H1 (cell line): ENCODE results near the gene XPNPEP3. TPM values are rescaled to one million over a fixed set of nuclear protein-coding genes. Genes with fewer than 3 reads are reported as not detected.

ENCODE experiments used
- CTCF ChIA-PET: fragments of 300-600 bp; sonication (Branson Sonifier 250); formaldehyde crosslinking; loops from one replicate; lab custom pipeline; 2021; ENCODE audit not compliant: partially characterized antibody; lab: Charles Lee
- POLR2A ChIA-PET: fragments of 300-600 bp; sonication (Branson Sonifier 250); formaldehyde crosslinking; loops from one replicate; lab custom pipeline; 2021; ENCODE audit warnings: inconsistent platforms; ENCODE audit not compliant: partially characterized antibody; lab: Charles Lee
- DNase-seq, 2 experiments: peaks; one replicate each; pipeline versions ENCODE4 v3.0.0 to v3.0.0-alpha.2; 2010 to 2022; ENCODE audit warnings: low spot score in 2 of 2, low read depth in 1 of 2, mixed read lengths in 1 of 2
- FAIRE-seq: peaks from 2 replicates; lab custom pipeline; 2011; peaks lifted over from hg19 to GRCh38; lab: Jason Lieb, UNC
- H2AFZ ChIP-seq: 2 replicates; pipeline ENCODE4 v1.8.1; 2012; ENCODE audit warnings: low read length, inconsistent platforms
- H2AK5ac ChIP-seq: 2 replicates; pipeline ENCODE4 v1.6.1; 2013; ENCODE audit warnings: low read depth, low read length
- H2BK120ac ChIP-seq: replicated peaks from 2 replicates; pipeline ENCODE3; 2013; ENCODE audit warnings: low read depth, low read length, inconsistent platforms
- H2BK12ac ChIP-seq: 2 replicates; pipeline ENCODE4 v1.6.1; 2013; ENCODE audit warnings: low read depth, low read length
- H2BK15ac ChIP-seq: 2 replicates; pipeline ENCODE4 v1.6.1; 2013; ENCODE audit warnings: low read length
- H2BK20ac ChIP-seq: 2 replicates; pipeline ENCODE4 v1.6.1; 2013; ENCODE audit warnings: low read length
- H2BK5ac ChIP-seq: 2 replicates; pipeline ENCODE4 v1.6.1; 2013; ENCODE audit warnings: low read depth, low read length
- H3K14ac ChIP-seq: 2 replicates; pipeline ENCODE4 v1.6.1; 2013; ENCODE audit warnings: inconsistent platforms; ENCODE audit not compliant: insufficient read length
- H3K18ac ChIP-seq: 2 replicates; pipeline ENCODE4 v1.6.1; 2013; ENCODE audit warnings: low read length; ENCODE audit errors: extremely low read depth
- H3K23ac ChIP-seq: 2 replicates; pipeline ENCODE4 v1.6.1; 2013; ENCODE audit warnings: inconsistent platforms; ENCODE audit not compliant: insufficient read length
- H3K23me2 ChIP-seq: 2 replicates; pipeline ENCODE4 v1.6.1; 2013; ENCODE audit warnings: low read depth, low read length
- H3K27ac ChIP-seq: 2 replicates; pipeline ENCODE4 v1.6.1; 2011; ENCODE audit warnings: low read depth, low read length, inconsistent platforms
- H3K27me3 ChIP-seq, 4 experiments: replicated peaks in 1 of 4; 1 replicate in 1 of 4; 2 replicates in 3 of 4; pipeline versions ENCODE4 v1.6.1 to v1.8.1; 2011 to 2013; ENCODE audit warnings: low read length in 3 of 4, mild to moderate bottlenecking in 3 of 4, inconsistent platforms in 2 of 4, mixed read lengths in 2 of 4, moderate library complexity in 1 of 4; ENCODE audit not compliant: control insufficient read depth in 3 of 4, insufficient read depth in 3 of 4; ENCODE audit errors: extremely low read depth in 1 of 4
- H3K36me3 ChIP-seq, 4 experiments: 2 replicates each; pipeline versions ENCODE4 v1.6.1 to v1.8.1; 2011 to 2013; ENCODE audit warnings: mild to moderate bottlenecking in 4 of 4, low read length in 3 of 4, moderate library complexity in 2 of 4, control low read depth in 1 of 4, inconsistent platforms in 1 of 4; ENCODE audit not compliant: insufficient read depth in 4 of 4, control insufficient read depth in 2 of 4
- H3K4ac ChIP-seq: replicated peaks from 2 replicates; pipeline ENCODE3; 2013; ENCODE audit warnings: low read length, low read depth, mixed read lengths, inconsistent platforms; ENCODE audit not compliant: insufficient read length
- H3K4me1 ChIP-seq, 4 experiments: replicated peaks in 1 of 4; 1 replicate in 1 of 4; 2 replicates in 3 of 4; pipeline versions ENCODE4 v1.6.1 to v1.8.1; 2011 to 2013; ENCODE audit warnings: low read length in 3 of 4, inconsistent platforms in 2 of 4, mixed read lengths in 1 of 4; ENCODE audit not compliant: insufficient read depth in 4 of 4, control insufficient read depth in 3 of 4
- H3K4me2 ChIP-seq, 2 experiments: 2 replicates each; pipeline versions ENCODE4 v1.6.1 to v1.8.1; 2011 to 2013; ENCODE audit warnings: low read depth in 2 of 2, low read length in 2 of 2, control low read depth in 1 of 2, inconsistent platforms in 1 of 2, mild to moderate bottlenecking in 1 of 2; ENCODE audit not compliant: insufficient read depth in 1 of 2
- H3K4me3 ChIP-seq, 4 experiments: fragments of 200-600, 300-600 bp in 1 of 4; sonication (generic), shearing (Covaris generic), sonication (Bioruptor Twin) in 1 of 4; 2 replicates each; pipeline versions ENCODE4 v1.5.1 to v1.8.1; 2011 to 2016; ENCODE audit warnings: low read length in 4 of 4, low read depth in 3 of 4, control low read depth in 2 of 4, inconsistent platforms in 2 of 4, mild to moderate bottlenecking in 2 of 4, mixed read lengths in 1 of 4, moderate library complexity in 1 of 4; ENCODE audit not compliant: insufficient read depth in 2 of 4; ENCODE audit errors: extremely low read depth in 1 of 4
- H3K56ac ChIP-seq: replicated peaks from 2 replicates; pipeline ENCODE3; 2013; ENCODE audit warnings: low read depth, mild to moderate bottlenecking, mixed read lengths, low read length, inconsistent platforms; ENCODE audit not compliant: insufficient read length
- H3K79me1 ChIP-seq: 2 replicates; pipeline ENCODE4 v1.6.1; 2013; ENCODE audit warnings: low read depth, low read length, control low read depth
- H3K79me2 ChIP-seq, 2 experiments: 2 replicates each; pipeline versions ENCODE4 v1.6.1 to v1.8.1; 2012 to 2013; ENCODE audit warnings: low read length in 2 of 2, mild to moderate bottlenecking in 2 of 2, inconsistent platforms in 1 of 2; ENCODE audit not compliant: insufficient read depth in 2 of 2, control insufficient read depth in 1 of 2
- H3K9ac ChIP-seq, 4 experiments: replicated peaks in 1 of 4; 1 replicate in 1 of 4; 2 replicates in 3 of 4; pipeline versions ENCODE4 v1.6.1 to v1.8.1; 2011 to 2013; ENCODE audit warnings: low read depth in 3 of 4, low read length in 3 of 4, control low read depth in 2 of 4, mild to moderate bottlenecking in 2 of 4, moderate library complexity in 2 of 4, inconsistent platforms in 1 of 4; ENCODE audit errors: extremely low read depth in 1 of 4
- H3K9me3 ChIP-seq, 2 experiments: 2 replicates each; pipeline versions ENCODE4 v1.6.1 to v1.8.1; 2012 to 2013; ENCODE audit warnings: mild to moderate bottlenecking in 2 of 2, moderate library complexity in 2 of 2, control low read depth in 1 of 2, inconsistent platforms in 1 of 2, low read depth in 1 of 2, low read length in 1 of 2, mixed read lengths in 1 of 2; ENCODE audit not compliant: insufficient read depth in 2 of 2
- H4K20me1 ChIP-seq, 2 experiments: replicated peaks in 1 of 2; 2 replicates each; pipeline versions ENCODE3 to v1.8.1; 2011 to 2013; ENCODE audit warnings: inconsistent platforms in 2 of 2, low read length in 2 of 2, mild to moderate bottlenecking in 1 of 2; ENCODE audit not compliant: insufficient read depth in 2 of 2, control insufficient read depth in 1 of 2
- H4K5ac ChIP-seq: 2 replicates; pipeline ENCODE4 v1.6.1; 2013; ENCODE audit warnings: low read length, low read depth, mixed read lengths, inconsistent platforms; ENCODE audit not compliant: insufficient read length
- H4K8ac ChIP-seq: 2 replicates; pipeline ENCODE4 v1.8.0; 2013; ENCODE audit warnings: mild to moderate bottlenecking, moderate library complexity, low read length, inconsistent platforms; ENCODE audit not compliant: insufficient read depth; ENCODE audit errors: extremely low read depth
- H4K91ac ChIP-seq: replicated peaks from 2 replicates; pipeline ENCODE3; 2013; ENCODE audit warnings: low read length, mixed read lengths, inconsistent platforms; ENCODE audit not compliant: insufficient read length
- ASH2L ChIP-seq: fragments of 200-600, 300-600 bp; sonication (generic); IDR thresholded peaks from one replicate; pipeline ENCODE4 v1.7.1; 2017; ENCODE audit warnings: low read length
- CEBPB ChIP-seq: IDR thresholded peaks from 2 replicates; pipeline ENCODE4 v1.6.1; 2012; ENCODE audit warnings: low read depth, low read length
- EZH2 ChIP-seq: fragments of 200-600 bp; sonication (generic); IDR thresholded peaks from 2 replicates; pipeline ENCODE4 v1.7.1; 2012; ENCODE audit warnings: low read depth, mild to moderate bottlenecking, moderate library complexity, low read length, inconsistent platforms; ENCODE audit not compliant: severe bottlenecking
- GTF2F1 ChIP-seq: IDR thresholded peaks from 2 replicates; pipeline ENCODE4 v1.6.1; 2012; ENCODE audit warnings: low read depth, low read length, improper control_type of control experiment, borderline replicate concordance
- HDAC2 ChIP-seq, 2 experiments: fragments of 300-600 bp in 1 of 2; sonication (generic) in 1 of 2; IDR thresholded peaks; 2 replicates each; pipeline ENCODE4 v1.6.1; 2011 to 2012; ENCODE audit warnings: low read depth in 2 of 2, low read length in 2 of 2, mild to moderate bottlenecking in 2 of 2, moderate library complexity in 2 of 2, borderline replicate concordance in 1 of 2, inconsistent platforms in 1 of 2
- JUN ChIP-seq: IDR thresholded peaks from 2 replicates; pipeline ENCODE4 v1.6.1; 2011; ENCODE audit warnings: low read depth, mild to moderate bottlenecking, improper control_type of control experiment, low read length
- MAFK ChIP-seq: IDR thresholded peaks from 2 replicates; pipeline ENCODE4 v1.6.1; 2012; ENCODE audit warnings: low read depth, mild to moderate bottlenecking, improper control_type of control experiment, low read length
- POLR2A ChIP-seq, 2 experiments: IDR thresholded peaks; 1 replicate in 1 of 2; 2 replicates in 1 of 2; pipeline ENCODE4 v1.6.1; 2011; ENCODE audit warnings: low read depth in 2 of 2, low read length in 2 of 2, mild to moderate bottlenecking in 2 of 2; ENCODE audit errors: control extremely low read depth in 1 of 2
- RAD21 ChIP-seq, 2 experiments: IDR thresholded peaks in 1 of 2; conservative IDR thresholded peaks in 1 of 2; 2 replicates each; pipeline ENCODE4 v1.6.1; 2011; ENCODE audit warnings: low read depth in 2 of 2, low read length in 2 of 2, improper control_type of control experiment in 1 of 2, inconsistent platforms in 1 of 2, mild to moderate bottlenecking in 1 of 2, moderate library complexity in 1 of 2
- RXRA ChIP-seq: IDR thresholded peaks from 2 replicates; pipeline ENCODE4 v1.6.1; 2011; ENCODE audit warnings: low read depth, mild to moderate bottlenecking, low read length, moderate library complexity; ENCODE audit not compliant: insufficient read depth
- SRF ChIP-seq: IDR thresholded peaks from 2 replicates; pipeline ENCODE4 v1.6.1; 2011; ENCODE audit warnings: mild to moderate bottlenecking, low read depth, low read length, moderate library complexity
- TAF1 ChIP-seq: IDR thresholded peaks from 2 replicates; pipeline ENCODE4 v1.6.1; 2011; ENCODE audit warnings: mild to moderate bottlenecking, low read depth, low read length
- ZNF274 ChIP-seq: IDR thresholded peaks from 2 replicates; pipeline ENCODE4 v1.7.0; 2012; ENCODE audit warnings: low read length, borderline replicate concordance; ENCODE audit errors: extremely low read depth
- WGBS, 2 experiments: shearing (Covaris generic) in 1 of 2; methylation state at CpG; one replicate each; pipeline versions ENCODE4 v1.1.6 to v1.1.7; 2013 to 2015; ENCODE audit warnings: low lambda C conversion rate in 2 of 2, mixed read lengths in 2 of 2, inconsistent platforms in 1 of 2, low coverage in 1 of 2, missing lambda C conversion rate in 1 of 2; ENCODE audit not compliant: insufficient replicate concordance in 2 of 2, insufficient coverage in 1 of 2, insufficient read length in 1 of 2; ENCODE audit errors: extremely low coverage in 1 of 2, missing lambda C conversion rate in 1 of 2; 5-methylcytosine and 5-hydroxymethylcytosine counted together
- polyA plus RNA-seq, 7 experiments: library from polyadenylated mRNA; depleted of rRNA in 3 of 7; stranded (reverse) in 5 of 7; unstranded in 2 of 7; fragments of >200 nt in 5 of 7; fragments of 200-250 nt in 2 of 7; gene quantifications; 1 replicate in 5 of 7; 2 replicates in 1 of 7; 4 replicates in 1 of 7; pipeline versions ENCODE4 v1.2.1 to v1.2.3, GENCODE V29; 2011 to 2013; ENCODE audit warnings: missing spikeins in 2 of 7, mixed read lengths in 2 of 7
- total RNA-seq: library from RNA; stranded (reverse); fragmentation: NEBNext Ultra II Directional; extraction: Animal tissue kit (Norgen Biotek cat#: 25700); gene quantifications from 2 replicates; pipeline ENCODE4 v1.2.1, GENCODE V29; 2021
- TF ChIP-seq, protein P1 (sequence below): IDR thresholded peaks from 2 replicates; pipeline ENCODE4 v1.6.1; 2011; ENCODE audit warnings: low read depth, mild to moderate bottlenecking, low read length; ENCODE audit not compliant: insufficient read depth

The XPNPEP3 gene
- total and polyA plus RNA-seq, 2 of the 8 experiments (the other 6 are each of a cell fraction or from before 2014, with no cell fraction given) = 25.8 to 29.2 TPM

DNA sequence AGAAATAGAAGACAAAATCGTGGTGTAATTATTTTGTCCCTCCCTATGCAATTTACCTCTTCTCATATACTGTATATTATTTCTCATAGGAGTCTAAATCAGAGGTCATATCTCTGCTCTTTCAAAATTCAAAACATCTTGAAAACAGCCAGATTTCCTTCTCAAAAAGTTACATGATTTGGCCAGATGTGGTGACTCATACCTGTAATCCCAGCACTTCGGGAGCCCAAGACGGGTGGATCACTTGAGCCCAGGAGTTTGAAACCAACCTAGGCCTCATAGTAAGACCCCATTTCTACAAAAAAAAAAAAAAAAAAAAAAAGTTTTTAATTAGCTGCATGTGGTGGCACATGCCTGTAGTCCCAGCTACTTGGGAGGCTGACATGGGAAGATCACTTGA, 33.9 kb downstream of the XPNPEP3 start:
- Histone ChIP-seq H3K23ac (no peak overlapping the region), H2BK15ac (no peak overlapping the region), H2AFZ (no peak overlapping the region), H3K14ac (no peak overlapping the region), H3K4me3 (no peak overlapping the region), H3K56ac (no peak overlapping the region), H3K79me1 (no peaks in the 10 kb centered on the region), H3K79me2 (no peaks in the 10 kb centered on the region), H4K20me1 (peaks cover 0 to 2% of the 10 kb centered on the region in 2 experiments), H3K27me3 (no peaks in the 10 kb centered on the region), H3K4me2 (no peak overlapping the region), H2BK20ac (no peak overlapping the region), H3K18ac (no peak overlapping the region), H3K36me3 (peaks cover 0 to 26% (median 10%) of the 10 kb centered on the region in 4 experiments; a peak in 5 of 8 replicates), H4K8ac (no peak overlapping the region), H2BK120ac (no peak overlapping the region), H2BK12ac (no peak overlapping the region), H2AK5ac (no peak overlapping the region), H2BK5ac (no peak overlapping the region), H3K23me2 (no peaks in the 10 kb centered on the region; the same call in 1 of the 2 replicates), H3K4ac (no peak overlapping the region), H3K9ac (no peak overlapping the region), H3K27ac (no peak overlapping the region), H3K9me3 (no peaks in the 10 kb centered on the region), H3K4me1 (no peaks in the 10 kb centered on the region), H4K5ac (no peak overlapping the region), H4K91ac (no peak overlapping the region)
- ChIA-PET POLR2A (interaction anchor here (0.7 to 1.4 kb wide), 2 partner anchors 20 to 32 kb away, joined by 3 to 4 read pairs; no protein-coding TSS in a partner anchor), CTCF (interaction anchor here (2.3 kb wide), 1 partner anchor 32 kb away, joined by 6 read pairs; no protein-coding TSS in a partner anchor)
- 82% methylated on average over 3 of the region's 3 CpGs; no CpG with 5 or more reads in 1 of the 2 experiments for WGBS, 2 experiments
- FAIRE-seq = no peak
- no peak for DNase-seq
- TF ChIP-seq GTF2F1 (no peak), HDAC2 (IDR thresholded peaks at IDR 0.05; ENCODE audit: borderline replicate concordance in 1 of 2, low read depth in 2 of 2, low read length in 2 of 2) (no peak), EZH2 (no peak), SRF (no peak), POLR2A (IDR thresholded peaks at IDR 0.05; ENCODE audit: control extremely low read depth in 1 of 2, low read depth in 2 of 2, low read length in 2 of 2) (no peak), ZNF274 (no peak), CEBPB (no peak), RXRA (no peak), ASH2L (no peak), MAFK (no peak), RAD21 (IDR thresholded peaks at IDR 0.05 in 1 of 2, conservative IDR thresholded peaks at IDR 0.05 in 1 of 2; ENCODE audit: low read depth in 2 of 2, low read length in 2 of 2) (no peak), JUN (no peak), TAF1 (no peak)
- TF ChIP-seq, protein P1, sequence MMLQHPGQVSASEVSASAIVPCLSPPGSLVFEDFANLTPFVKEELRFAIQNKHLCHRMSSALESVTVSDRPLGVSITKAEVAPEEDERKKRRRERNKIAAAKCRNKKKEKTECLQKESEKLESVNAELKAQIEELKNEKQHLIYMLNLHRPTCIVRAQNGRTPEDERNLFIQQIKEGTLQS = no peak
